Urothelium cell line (cell line): ENCODE data around the gene GABARAPL1.

Experiments used
- DNase-seq: peaks from one replicate; pipeline ENCODE4 v3.0.0; 2011; ENCODE audit warnings: low spot score, mixed read lengths
- FAIRE-seq: peaks from 2 replicates; lab custom pipeline; 2011; peaks lifted over from hg19 to GRCh38; lab: Jason Lieb, UNC

GABARAPL1 gene

GRCh38 chr12:10226731-10227130 is 14.1 kb downstream of the GABARAPL1 start:
- DNase-seq (no peak), FAIRE-seq (no peak)

DNA sequence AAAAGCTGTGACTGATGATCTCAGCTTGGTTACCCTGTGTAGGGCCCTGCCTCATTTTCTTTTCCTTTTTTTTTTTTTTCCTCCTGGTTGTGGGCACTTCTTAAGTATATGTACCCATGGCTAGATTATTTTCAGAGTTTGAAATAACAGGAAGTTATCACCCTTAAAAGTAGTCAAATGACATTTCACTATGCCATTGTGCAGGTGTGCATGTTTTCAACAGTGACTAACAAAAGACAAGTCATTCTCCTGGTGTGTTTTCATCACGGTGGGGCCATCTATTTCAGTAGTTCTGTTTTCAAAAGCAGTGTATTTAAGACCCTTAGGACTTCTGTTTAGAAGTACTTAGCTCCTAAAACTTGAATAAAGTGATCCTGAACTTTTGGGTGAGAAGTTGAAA is 15.0 kb downstream of the GABARAPL1 start:
- FAIRE-seq: no peak

DNA sequence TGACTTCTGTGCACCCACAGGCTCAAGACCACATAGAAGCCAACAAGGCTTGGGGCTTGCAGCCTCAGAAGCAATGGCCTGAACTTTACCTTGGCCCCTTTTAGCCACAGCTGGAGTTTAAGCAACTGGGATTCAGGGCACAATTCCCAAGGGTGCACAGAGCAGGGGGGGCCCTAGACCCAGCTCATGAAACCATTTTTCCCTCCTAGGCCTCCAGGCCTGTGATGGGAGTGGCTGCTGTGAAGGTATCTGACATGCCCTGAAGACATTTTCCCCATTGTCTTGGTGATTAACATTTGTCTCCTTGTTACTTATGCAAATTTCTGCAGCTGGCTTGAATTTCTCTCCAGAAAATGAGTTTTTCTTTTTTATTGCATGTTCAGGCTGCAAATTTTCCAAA is 21.9 kb downstream of the GABARAPL1 start:
- FAIRE-seq: no peak
- DNase-seq: no peak

More for the DNA sequence above, 15.0 kb downstream of the GABARAPL1 start:
- DNase-seq: no peak

DNA sequence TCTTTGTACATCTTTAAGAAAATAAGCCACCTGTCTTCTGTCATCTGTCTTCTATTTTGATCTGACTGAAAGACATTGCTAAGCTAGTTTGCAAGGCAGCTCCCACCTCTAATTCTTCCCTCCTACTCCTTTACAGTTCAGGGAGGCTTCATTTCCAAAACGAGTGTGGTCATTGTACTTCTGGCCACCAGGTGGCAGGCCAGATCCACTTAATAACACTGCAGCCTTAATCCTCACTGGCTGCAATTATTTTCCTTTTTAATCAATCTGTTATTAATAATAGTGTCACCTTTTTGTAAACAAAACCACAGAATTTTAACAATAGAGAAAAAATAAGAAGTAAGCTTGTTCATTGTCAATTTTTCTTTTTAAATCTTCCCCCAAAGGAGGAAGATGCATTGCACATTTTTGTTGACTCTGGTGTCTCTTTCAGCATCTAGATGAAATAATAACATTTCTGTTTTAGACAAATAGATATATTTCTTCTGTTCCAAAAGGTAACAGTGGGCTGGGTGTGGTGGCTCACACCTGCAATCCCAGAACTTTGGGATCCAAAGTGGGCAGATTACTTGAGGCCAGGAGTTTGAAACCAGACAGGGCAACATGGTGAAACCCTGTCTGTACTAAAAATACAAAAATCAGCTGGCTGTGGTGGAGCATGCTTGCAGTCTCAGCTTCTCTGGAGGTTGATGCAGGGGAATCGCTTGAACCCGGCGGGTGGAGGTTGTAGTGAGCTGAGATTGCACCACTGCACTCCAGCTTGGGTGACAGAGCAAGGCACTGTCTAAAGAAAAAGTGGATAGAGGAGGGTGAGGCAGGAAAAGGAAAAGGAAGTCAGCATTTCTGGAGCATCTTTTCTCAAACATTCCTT is 23.3 kb downstream of the GABARAPL1 start:
- peak; percentile 27 for FAIRE-seq
- peak; percentile 65 for DNase-seq

DNA sequence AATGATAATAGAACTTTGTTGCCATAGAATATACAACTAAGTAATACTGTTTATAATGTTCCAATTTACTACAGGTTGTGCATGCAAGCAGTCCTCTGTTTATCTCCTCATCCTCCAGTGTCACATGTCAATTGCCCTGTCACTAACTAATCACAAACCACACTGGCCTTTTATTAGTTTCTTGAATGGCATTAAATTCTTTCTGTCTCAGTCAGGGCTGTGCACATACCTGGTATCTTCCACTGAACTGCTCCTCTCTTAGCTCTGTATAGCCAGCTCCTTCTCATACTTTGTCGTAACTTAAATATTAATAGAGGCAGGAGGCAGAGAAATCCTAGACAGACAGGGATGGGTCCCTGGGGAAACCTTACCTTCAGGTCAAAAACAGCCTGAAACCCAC is 24.0 kb downstream of the GABARAPL1 start:
- no peak for DNase-seq
- FAIRE-seq: no peak

GRCh38 chr12:10238526-10238925 is 25.8 kb downstream of the GABARAPL1 start:
- no peak for DNase-seq
- FAIRE-seq: no peak

- no peak for DNase-seq
- no peak for FAIRE-seq
Measured at GRCh38 chr12:10241290-10241689, 28.6 kb downstream of the GABARAPL1 start.

DNA sequence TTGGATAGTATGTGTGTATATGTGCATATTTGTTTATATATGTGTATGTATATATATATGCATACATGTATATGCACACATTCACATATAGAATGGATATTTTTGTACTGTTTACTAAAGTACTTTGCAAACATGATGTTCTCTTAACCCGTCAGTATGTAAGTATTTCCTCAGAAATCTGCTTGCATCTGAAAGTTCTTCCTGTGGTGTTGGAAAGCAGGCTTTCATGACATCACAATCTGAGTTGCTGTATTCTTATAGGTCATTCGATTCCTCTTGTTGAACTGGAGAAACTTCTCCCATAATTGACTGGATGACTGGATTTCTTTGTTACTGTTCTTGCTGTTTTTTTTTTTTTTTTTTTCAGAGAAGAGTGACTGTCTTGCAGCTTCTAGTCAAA is 29.1 kb downstream of the GABARAPL1 start:
- DNase-seq: no peak
- no peak for FAIRE-seq

DNA sequence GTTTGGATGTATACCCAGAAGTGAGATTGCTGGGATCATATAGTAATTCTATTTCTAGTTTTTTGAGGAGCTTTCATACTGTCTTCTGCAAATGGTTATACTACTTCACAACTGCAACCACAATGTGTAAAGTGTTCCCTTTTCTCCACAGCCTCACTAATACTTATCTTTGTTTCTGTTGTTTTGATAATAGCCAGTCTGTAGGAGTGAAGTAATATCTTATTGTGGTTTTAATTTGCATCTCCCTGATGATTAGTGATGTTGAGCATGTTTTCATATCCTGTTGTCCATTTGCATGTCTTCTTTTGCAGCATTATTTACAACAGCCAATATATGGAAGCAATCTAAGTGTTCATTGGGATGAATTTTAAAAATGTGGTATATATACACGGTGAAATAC is 29.9 kb downstream of the GABARAPL1 start:
- no peak for DNase-seq
- no peak for FAIRE-seq

DNA sequence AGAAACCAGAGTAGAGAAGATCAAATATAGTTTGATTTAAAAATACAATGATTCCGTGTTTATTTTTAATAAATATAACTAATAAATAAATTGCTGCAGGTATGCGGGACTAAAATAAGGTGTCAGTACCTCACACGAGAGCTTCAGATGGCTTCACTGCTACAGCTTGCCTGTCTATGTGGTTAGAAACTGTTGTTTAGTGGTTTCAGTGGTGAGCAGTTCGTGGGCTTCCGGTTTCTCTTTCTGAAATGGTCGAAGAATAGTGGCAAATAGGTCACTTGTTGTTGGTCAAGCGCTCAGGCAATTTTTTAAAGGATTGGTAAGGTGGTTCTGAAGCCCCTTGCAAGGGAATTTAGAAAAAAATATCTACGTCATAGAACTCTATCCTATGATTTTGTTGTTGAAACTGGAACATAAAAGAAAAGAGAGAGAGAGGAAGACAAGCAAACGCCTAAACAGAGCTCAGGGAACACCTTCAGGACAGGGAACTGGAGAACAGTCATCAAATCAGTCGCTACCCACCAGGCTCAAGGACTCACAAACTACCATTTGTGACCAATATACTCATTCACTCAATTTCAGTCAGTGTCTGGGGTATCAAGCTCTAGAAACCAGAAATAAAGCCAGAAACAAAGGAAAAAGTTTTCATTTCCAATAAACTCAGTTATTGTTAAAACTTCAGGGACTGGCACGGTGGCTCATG is 31.3 kb downstream of the GABARAPL1 start:
- FAIRE-seq (no peak), DNase-seq (no peak)

- peak; percentile 77 for FAIRE-seq
Measured at GRCh38 chr12:10247436-10248058, 34.9 kb downstream of the GABARAPL1 start.

DNA sequence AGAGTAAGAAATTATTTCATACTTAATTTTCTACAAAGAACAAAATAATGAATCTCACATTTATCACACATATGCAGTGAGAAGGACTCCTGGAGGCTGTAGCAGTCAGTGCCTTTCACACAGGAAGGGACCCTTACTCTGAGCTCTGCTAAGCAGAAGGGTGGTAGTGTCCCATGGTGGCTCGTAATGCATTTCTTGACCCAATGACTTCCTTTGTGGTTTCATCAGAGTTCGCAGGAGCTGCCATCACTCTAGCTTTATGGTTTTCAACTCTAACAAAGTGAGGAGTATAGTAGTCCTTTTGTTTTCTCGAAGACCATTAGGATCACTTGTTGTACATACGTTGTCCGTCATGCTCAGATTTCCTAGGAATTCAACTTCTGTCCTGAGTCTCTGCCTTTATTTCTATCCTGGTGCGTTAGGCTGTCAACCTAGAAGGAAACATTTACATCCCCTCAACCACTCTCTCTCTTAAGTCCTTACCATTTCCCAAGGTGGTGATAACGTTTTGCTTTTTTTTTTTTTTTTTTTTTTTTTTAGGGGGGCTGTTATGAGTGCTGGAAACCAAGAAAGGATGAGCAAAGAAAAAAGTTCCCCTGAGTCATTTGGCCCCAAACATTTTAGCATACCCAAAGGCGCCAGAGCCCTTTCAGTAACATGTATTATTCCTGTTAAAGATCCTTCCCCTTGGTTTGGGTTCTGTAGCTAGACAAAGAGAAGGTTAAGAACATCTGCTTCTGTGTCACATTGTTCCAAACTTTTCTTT is 37.2 kb downstream of the GABARAPL1 start:
- FAIRE-seq: no peak
- no peak for DNase-seq

More at GRCh38 chr12:10247436-10248058, 34.9 kb downstream of the GABARAPL1 start:
- DNase-seq: no peak

DNA sequence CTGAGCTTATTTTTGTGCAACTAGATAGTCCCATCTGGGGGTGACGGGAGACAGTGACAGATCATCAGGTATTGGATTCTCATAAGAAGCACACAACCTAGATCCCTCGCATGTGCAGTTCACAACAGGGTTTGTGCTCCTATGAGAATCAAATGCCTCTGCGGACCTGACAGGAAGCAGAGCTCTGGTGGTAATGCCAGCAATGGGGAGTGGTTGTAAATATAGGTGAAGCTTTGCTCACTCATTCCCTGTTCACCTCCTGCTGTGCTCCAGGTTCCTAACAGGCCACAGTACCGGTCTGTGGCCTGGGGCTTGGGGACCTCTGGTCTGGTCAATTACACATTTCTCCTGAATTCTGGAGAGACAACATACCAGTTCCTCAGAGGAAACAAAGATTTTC is 39.0 kb downstream of the GABARAPL1 start:
- FAIRE-seq (peak; percentile 67), DNase-seq (no peak)

- FAIRE-seq (peak; percentile 56), DNase-seq (no peak)
Measured at GRCh38 chr12:10252201-10252600, 39.5 kb downstream of the GABARAPL1 start.

DNA sequence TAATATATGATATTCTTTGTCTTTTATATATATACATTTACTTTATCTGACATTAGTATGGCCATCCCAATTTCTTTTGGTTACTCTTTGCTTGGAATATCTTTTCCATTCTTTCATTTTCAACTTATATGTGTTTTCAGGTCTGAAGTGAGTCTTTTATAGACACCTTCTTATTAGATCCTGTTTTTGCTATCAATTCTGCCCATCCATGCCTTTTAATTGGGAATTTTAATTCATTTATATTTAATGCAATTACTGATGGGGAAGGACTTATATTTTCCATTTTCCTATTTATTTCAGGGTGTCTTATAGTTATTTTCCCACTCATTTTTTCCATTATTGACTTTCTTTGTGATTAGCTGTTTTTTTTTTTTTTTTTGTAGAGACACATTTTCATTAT is 43.4 kb downstream of the GABARAPL1 start:
- FAIRE-seq (no peak), DNase-seq (no peak)

DNA sequence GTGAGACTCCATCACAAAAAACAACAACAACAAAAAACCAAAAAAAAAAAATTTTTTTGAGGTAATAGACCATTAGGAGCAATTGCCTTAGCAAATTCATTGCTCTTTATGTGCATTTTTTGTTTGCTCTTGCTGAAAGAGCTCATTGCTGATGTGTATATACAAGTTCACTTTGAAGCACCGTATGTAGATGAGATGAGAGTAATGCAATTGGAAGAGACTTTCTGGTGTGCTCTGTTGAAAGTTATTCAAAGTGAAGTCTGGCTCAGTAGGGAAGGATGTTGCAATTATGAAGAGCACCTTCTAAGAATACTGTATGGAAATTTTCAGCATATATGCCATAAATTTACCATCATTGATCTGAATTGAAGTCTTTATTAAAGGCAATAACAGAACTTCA is 48.2 kb downstream of the GABARAPL1 start:
- FAIRE-seq (no peak), DNase-seq (no peak)

- FAIRE-seq: no peak
Measured at GRCh38 chr12:10268037-10268436, 55.4 kb downstream of the GABARAPL1 start.

GRCh38 chr12:10272467-10272866 is 59.8 kb downstream of the GABARAPL1 start:
- no peak for FAIRE-seq

More at GRCh38 chr12:10268037-10268436, 55.4 kb downstream of the GABARAPL1 start:
- DNase-seq: no peak

More at GRCh38 chr12:10272467-10272866, 59.8 kb downstream of the GABARAPL1 start:
- DNase-seq: no peak
